Kidney (tissue), 14 donors: Measurements from ENCODE around the gene AKAP13. TPM values are rescaled to one million over a fixed set of nuclear protein-coding genes. Genes with fewer than 3 reads are reported as not detected.

Source experiments
- DNase-seq, 5 donors: peaks; one replicate each; pipeline ENCODE4 v3.0.0-alpha.2; 2013 to 2020
- FAIRE-seq: peaks from 2 replicates; lab custom pipeline; 2012; peaks lifted over from hg19 to GRCh38; lab: Jason Lieb, UNC
- H3K27ac ChIP-seq, 2 donors: one replicate each; pipeline ENCODE4 v1.7.0; 2013; ENCODE audit warnings: low read depth in 2 of 2, low read length in 2 of 2, inconsistent platforms in 1 of 2
- H3K27me3 ChIP-seq: one replicate; pipeline ENCODE4 v1.7.1; 2013; ENCODE audit warnings: low read length, inconsistent platforms; ENCODE audit not compliant: control insufficient read depth, insufficient read depth
- H3K36me3 ChIP-seq, 3 donors: one replicate each; pipeline versions ENCODE4 v1.7.0 to v1.7.1; 2013; ENCODE audit warnings: low read length in 3 of 3, control low read depth in 1 of 3, inconsistent platforms in 1 of 3; ENCODE audit not compliant: insufficient read depth in 3 of 3, control insufficient read depth in 2 of 3
- H3K4me1 ChIP-seq, 3 donors: one replicate each; pipeline versions ENCODE4 v1.7.0 to v1.7.1; 2013; ENCODE audit warnings: low read length in 3 of 3, inconsistent platforms in 1 of 3, low read depth in 1 of 3; ENCODE audit not compliant: control insufficient read depth in 2 of 3, insufficient read depth in 2 of 3
- H3K4me3 ChIP-seq, 3 donors: one replicate each; pipeline versions ENCODE4 v1.7.0 to v1.8.1; 2013; ENCODE audit warnings: low read length in 3 of 3, control low read depth in 1 of 3, inconsistent platforms in 1 of 3
- H3K9ac ChIP-seq, 3 donors: one replicate each; pipeline versions ENCODE4 v1.7.0 to v1.7.1; 2013; ENCODE audit warnings: low read length in 3 of 3, control low read depth in 1 of 3, inconsistent platforms in 1 of 3
- H3K9me3 ChIP-seq, 3 donors: one replicate each; pipeline versions ENCODE4 v1.7.0 to v1.7.1; 2013; ENCODE audit warnings: low read length in 3 of 3, control low read depth in 1 of 3, inconsistent platforms in 1 of 3; ENCODE audit not compliant: control insufficient read depth in 2 of 3, insufficient read depth in 1 of 3
- CTCF ChIP-seq: IDR thresholded peaks from 3 replicates; pipeline ENCODE4 v1.5.1; 2012; ENCODE audit warnings: mild to moderate bottlenecking, moderate library complexity, borderline replicate concordance; ENCODE audit not compliant: insufficient read depth; ENCODE audit errors: extremely low read depth
- intact Hi-C: fragments of 100-400 bp; cut with DNase I; formaldehyde crosslinking; loops from one replicate; pipeline ENCODE4 v1.11.1; 2022
- polyA plus RNA-seq: library from polyadenylated mRNA; stranded (reverse); fragments of 350-450 nt; fragmentation: Illumina TruSeq; extraction: RNeasy Lipid Tissue Mini Kit (QIAGEN cat#74804); gene quantifications from one replicate; pipeline ENCODE4 v1.2.3, GENCODE V29; 2014; ENCODE audit warnings: low read depth, low replicate concordance; ENCODE audit not compliant: insufficient read depth
- total RNA-seq: library from RNA; stranded (reverse); fragmentation: NEBNext Ultra II Directional; extraction: Animal tissue kit (Norgen Biotek cat#: 25700); gene quantifications from one replicate; pipeline ENCODE4 v1.2.1, GENCODE V29; 2021
- donor health status: control.
- donor health status: control.
- donor health status: control.
- donor health status: control.
- donor health status: control.
- donor health status: DM: yes; HTN: yes; CAD: no.
- donor health status: Normal renal cell carcinoma (clear cell type).

The AKAP13 gene
- total and polyA plus RNA-seq, 2 donors from 2014 or later = 18.8 to 174 TPM

GRCh38 chr15:85554852-85555521 lies 174.6 kb downstream of the AKAP13 start:
- no peak overlapping the region for H3K4me3 ChIP-seq

GRCh38 chr15:85555875-85556617 lies 175.6 kb downstream of the AKAP13 start:
- Histone ChIP-seq H3K4me3 (no peak overlapping the region), H3K27me3 (no peaks in the 10 kb centered on the region), H3K4me1 (no peaks in the 10 kb centered on the region), H3K27ac (no peak overlapping the region), H3K36me3 (no peaks in the 10 kb centered on the region), H3K9ac (no peak overlapping the region), H3K9me3 (no peaks in the 10 kb centered on the region)
- intact Hi-C loops = no loop called here
- TF ChIP-seq CTCF = no peak
- FAIRE-seq = no peak
- DNase-seq = no peak

More at GRCh38 chr15:85554852-85555521, 174.6 kb downstream of the AKAP13 start:
- Histone ChIP-seq H3K9ac (no peak overlapping the region), H3K27me3 (no peaks in the 10 kb centered on the region), H3K4me1 (no peaks in the 10 kb centered on the region), H3K27ac (no peak overlapping the region), H3K36me3 (no peaks in the 10 kb centered on the region), H3K9me3 (no peaks in the 10 kb centered on the region)
- no peak for TF ChIP-seq CTCF
- intact Hi-C loops = no loop called here
- FAIRE-seq (no peak), DNase-seq (no peak)

- TF ChIP-seq CTCF = no peak
- H3K27ac ChIP-seq = no peak overlapping the region
- intact Hi-C loops = no loop called here
- H3K27me3 ChIP-seq = no peaks in the 10 kb centered on the region
- no peak for DNase-seq
- no peak overlapping the region for H3K9ac ChIP-seq
- H3K4me3 ChIP-seq = no peak overlapping the region
- H3K9me3 ChIP-seq = no peaks in the 10 kb centered on the region
- H3K4me1 ChIP-seq = no peaks in the 10 kb centered on the region
- FAIRE-seq = no peak
- H3K36me3 ChIP-seq = no peaks in the 10 kb centered on the region
Measured at GRCh38 chr15:85556618-85556895, 176.2 kb downstream of the AKAP13 start.
